Upper lobe of left lung (tissue), 4 donors: Measurements from ENCODE around the gene TAAR8.

Experiments used
- POLR2A ChIP-seq, 4 donors: fragments of 450-650 bp; IDR thresholded peaks; one replicate each; pipeline ENCODE4 v1.5.1; 2016 to 2017; ENCODE audit warnings: antibody characterized with exemption in 4 of 4, mild to moderate bottlenecking in 2 of 4
- TF ChIP-seq, protein P1 (sequence below), 6 experiments: fragments of 450-650 bp in 4 of 6; fragments of 200-600 bp in 2 of 6; sonication (generic) in 2 of 6; IDR thresholded peaks; one replicate each; pipeline ENCODE4 v1.5.1; 2016 to 2019; ENCODE audit warnings: antibody characterized with exemption in 6 of 6

DNA sequence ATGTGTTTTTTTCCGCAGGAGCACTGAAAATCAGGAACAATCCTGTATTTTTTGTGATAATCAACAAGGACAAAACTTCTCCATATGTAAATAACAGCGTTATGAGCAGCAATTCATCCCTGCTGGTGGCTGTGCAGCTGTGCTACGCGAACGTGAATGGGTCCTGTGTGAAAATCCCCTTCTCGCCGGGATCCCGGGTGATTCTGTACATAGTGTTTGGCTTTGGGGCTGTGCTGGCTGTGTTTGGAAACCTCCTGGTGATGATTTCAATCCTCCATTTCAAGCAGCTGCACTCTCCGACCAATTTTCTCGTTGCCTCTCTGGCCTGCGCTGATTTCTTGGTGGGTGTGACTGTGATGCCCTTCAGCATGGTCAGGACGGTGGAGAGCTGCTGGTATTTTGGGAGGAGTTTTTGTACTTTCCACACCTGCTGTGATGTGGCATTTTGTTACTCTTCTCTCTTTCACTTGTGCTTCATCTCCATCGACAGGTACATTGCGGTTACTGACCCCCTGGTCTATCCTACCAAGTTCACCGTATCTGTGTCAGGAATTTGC is 17.8 kb downstream of the TAAR8 start, which contains the start of gene TAAR6:
- no peak for TF ChIP-seq POLR2A (IDR thresholded peaks at IDR 0.05)
- TF ChIP-seq, protein P1, sequence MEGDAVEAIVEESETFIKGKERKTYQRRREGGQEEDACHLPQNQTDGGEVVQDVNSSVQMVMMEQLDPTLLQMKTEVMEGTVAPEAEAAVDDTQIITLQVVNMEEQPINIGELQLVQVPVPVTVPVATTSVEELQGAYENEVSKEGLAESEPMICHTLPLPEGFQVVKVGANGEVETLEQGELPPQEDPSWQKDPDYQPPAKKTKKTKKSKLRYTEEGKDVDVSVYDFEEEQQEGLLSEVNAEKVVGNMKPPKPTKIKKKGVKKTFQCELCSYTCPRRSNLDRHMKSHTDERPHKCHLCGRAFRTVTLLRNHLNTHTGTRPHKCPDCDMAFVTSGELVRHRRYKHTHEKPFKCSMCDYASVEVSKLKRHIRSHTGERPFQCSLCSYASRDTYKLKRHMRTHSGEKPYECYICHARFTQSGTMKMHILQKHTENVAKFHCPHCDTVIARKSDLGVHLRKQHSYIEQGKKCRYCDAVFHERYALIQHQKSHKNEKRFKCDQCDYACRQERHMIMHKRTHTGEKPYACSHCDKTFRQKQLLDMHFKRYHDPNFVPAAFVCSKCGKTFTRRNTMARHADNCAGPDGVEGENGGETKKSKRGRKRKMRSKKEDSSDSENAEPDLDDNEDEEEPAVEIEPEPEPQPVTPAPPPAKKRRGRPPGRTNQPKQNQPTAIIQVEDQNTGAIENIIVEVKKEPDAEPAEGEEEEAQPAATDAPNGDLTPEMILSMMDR (IDR thresholded peaks at IDR 0.05), result no peak
